Measurements from ENCODE around the gene PSTPIP2.
"Not testable (repeated sequence)": the region's sequence is repeated elsewhere in the genome, so short reads cannot be mapped to it uniquely, and the experiment has no call there.

The PSTPIP2 gene

GRCh38 chr18:46037512-46038305 lies 34.4 kb downstream of the PSTPIP2 start:
- no peak for DNase-seq (ENCODE audit: low read depth, low spot score)

- no peak for DNase-seq (ENCODE audit: low read depth, low spot score)
These were observed 36.1 kb downstream of the PSTPIP2 start for GRCh38 chr18:46035696-46036680.

DNA sequence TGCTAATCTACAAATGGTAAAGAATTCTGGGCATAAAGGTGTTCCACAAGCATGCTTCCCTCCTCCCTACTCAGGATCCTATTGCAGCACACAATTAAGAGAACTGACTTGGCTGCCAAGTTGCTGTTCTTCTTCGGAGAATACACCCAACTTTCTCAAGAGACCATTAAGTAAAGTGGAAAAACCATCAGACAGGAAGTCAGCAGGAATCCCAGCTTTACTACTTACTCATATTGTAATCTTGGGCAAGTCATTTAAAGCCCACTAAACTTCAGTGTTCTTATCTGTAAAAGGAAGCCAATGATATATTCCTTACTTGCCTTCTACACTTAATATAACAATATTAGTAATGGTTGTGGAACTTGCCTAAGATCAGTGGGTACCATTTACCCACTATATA lies 37.8 kb downstream of the PSTPIP2 start:
- DNase-seq (ENCODE audit: low read depth, low spot score) = no peak

DNA sequence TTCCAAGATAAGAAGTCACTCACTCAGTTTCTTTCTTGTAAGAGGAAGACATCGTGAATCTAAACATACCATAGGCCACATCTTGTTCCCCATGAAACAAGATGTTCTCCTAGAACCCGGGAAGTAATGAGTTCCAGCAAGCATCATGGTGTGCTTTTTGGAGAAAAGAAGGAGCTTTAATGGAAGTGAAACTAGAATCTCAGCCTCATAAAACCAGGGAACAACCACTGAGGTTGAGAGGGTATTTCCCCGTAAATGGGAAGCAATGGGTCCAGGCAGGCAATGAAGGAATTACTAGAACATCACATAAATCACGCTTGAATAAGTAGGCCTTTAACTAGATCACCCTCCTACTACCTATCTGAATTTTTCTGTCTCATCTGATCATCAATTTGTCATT lies 40.3 kb downstream of the PSTPIP2 start:
- DNase-seq (ENCODE audit: low read depth, low spot score) = no peak

GRCh38 chr18:46028536-46028891 lies 43.5 kb downstream of the PSTPIP2 start:
- no peak for DNase-seq (ENCODE audit: low read depth, low spot score)

- no peak for DNase-seq (ENCODE audit: low read depth, low spot score)
These were observed 52.1 kb downstream of the PSTPIP2 start for GRCh38 chr18:46019936-46020335.

- no peak for DNase-seq (ENCODE audit: low read depth, low spot score)
These were observed 58.4 kb downstream of the PSTPIP2 start for GRCh38 chr18:46013484-46014189.

DNA sequence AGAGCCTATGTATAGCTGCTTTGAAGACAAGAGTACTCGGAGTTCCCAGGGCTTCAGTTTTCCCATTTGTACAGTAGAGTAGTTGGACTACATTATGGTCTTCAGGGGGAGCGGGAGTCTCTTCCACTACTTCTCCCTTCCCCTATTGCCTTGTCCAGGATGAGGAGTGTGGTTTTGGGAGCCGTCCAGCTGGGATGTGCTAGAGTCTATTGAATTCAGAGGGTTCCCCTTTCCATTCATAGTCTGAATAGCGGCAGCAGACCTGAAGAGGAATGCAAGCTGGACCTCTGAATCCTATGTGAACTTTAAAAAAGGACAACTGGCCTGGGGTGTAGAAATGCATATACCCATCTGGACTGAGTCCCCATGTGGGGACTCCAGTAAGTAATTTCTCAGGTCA lies 61.4 kb downstream of the PSTPIP2 start:
- DNase-seq (ENCODE audit: low read depth, low spot score) = no peak

- no peak for DNase-seq (ENCODE audit: low read depth, low spot score)
These were observed 62.0 kb downstream of the PSTPIP2 start for GRCh38 chr18:46010050-46010449.

DNA sequence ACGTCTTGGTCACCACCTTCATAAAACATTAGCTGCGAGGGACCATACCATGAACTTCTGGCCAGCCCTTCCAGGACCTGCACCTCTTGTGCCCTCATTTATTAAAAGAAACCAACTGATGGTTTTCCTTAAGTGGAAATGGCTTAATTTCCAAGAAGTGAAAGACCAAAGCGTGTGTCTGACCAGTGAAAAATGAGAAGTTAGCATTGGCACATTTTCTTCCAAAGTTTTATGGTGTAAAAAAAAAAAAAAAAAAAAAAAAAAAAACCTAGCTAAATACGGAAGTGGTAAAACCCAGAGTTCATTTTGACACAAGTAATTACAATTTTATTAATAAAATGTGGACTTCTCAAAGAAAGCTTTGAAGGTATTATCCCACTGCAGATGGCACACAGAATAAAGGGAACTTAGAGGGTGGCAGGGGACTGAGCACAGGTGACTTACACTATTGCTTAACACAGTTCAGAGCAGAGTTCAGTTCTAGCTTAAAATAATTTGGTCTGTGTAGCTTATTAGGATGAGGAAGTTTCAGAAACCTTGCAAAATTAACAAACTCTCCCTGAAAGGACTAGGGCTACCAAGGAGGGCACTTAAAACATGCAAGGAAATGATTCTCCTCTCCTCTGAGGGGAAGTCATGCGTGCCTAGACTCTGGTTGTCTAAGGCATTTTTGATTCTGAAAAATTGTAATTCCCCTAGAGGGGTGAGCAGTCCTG lies 62.8 kb downstream of the PSTPIP2 start:
- no peak for DNase-seq (ENCODE audit: low read depth, low spot score)

DNA sequence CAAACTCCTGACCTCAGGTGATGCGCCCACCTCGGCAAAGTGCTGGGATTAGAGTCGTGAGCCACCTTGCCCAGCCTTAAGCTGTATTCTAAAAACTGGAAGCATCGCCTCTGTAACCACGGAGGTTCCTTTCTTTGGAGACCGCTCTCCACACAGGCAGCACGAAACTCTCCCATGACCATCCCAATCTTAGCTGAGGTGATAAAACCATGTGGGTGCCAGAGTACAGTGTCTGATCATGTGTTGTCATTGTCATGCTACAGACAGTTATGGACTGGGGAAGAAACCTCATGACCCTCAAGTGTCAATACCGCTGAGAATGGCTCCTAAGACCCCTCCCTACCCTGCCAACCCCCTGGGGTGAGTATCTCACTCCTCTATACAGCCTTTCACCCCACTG lies 63.5 kb downstream of the PSTPIP2 start:
- no peak for DNase-seq (ENCODE audit: low read depth, low spot score)

- DNase-seq (ENCODE audit: low read depth, low spot score) = no peak
These were observed 64.9 kb downstream of the PSTPIP2 start for GRCh38 chr18:46007165-46007564.

DNA sequence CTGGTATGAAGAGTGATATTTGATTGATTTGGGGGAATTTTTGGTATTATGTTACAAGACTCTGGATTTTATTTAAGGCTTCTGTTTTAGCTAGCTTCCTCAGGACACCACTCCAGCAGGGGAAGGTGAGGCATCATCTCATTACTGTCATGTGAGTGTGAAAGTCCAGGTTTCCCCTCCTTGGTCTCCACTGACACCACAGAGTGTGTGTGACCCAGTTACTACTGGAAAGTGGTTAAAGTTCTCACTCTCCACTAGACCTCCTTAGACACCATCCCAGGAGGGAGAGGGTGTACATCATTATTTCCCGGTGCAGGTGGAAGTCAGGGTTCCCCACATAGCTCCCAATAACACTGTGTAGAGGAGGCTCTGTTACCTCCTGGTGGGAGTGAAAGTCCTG lies 69.1 kb downstream of the PSTPIP2 start:
- DNase-seq (ENCODE audit: low read depth, low spot score) = no peak

DNA sequence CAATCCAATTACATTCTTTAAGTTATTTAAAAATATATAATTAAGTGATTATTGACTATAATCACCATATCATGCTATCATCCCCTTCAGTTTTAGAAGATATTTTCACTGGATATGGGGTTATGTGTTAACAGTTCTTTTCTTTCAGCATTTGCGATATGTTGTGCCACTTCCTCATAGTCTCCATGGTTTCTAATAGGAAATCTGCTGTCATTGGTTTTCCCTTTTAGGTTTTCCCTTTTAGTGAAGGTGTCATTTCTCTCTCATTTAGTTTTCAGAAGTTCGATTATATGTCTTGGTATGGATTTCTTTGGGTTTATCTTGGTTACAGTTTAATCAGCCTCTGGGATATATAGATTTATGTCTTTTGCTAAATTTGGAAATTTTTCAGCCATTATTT lies 70.2 kb downstream of the PSTPIP2 start:
- DNase-seq (ENCODE audit: low read depth, low spot score) = no peak

- DNase-seq (ENCODE audit: low read depth, low spot score) = no peak
These were observed 71.0 kb downstream of the PSTPIP2 start for GRCh38 chr18:46001074-46001473.

GRCh38 chr18:45999536-45999935 lies 72.5 kb downstream of the PSTPIP2 start:
- no peak for DNase-seq (ENCODE audit: low read depth, low spot score)

DNA sequence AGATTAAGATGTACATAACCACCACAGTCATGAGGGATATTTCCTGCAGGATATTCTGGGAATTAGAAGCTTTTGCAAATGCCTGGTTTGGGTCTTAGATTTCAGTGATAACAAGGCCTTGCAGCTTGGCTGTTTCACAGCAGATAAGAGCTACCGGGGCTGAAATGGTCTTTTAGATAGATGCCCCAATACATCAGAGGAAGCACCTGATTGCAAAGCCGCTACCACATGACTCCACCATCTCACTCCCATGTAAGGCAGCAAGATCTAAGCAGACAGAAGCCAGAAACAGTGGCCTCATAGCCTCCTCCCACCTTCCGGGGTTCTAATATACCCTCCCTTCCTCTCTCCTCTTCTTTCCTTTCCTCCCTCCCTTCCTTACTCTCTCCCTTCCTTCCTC lies 73.8 kb downstream of the PSTPIP2 start:
- no peak for DNase-seq (ENCODE audit: low read depth, low spot score)

DNA sequence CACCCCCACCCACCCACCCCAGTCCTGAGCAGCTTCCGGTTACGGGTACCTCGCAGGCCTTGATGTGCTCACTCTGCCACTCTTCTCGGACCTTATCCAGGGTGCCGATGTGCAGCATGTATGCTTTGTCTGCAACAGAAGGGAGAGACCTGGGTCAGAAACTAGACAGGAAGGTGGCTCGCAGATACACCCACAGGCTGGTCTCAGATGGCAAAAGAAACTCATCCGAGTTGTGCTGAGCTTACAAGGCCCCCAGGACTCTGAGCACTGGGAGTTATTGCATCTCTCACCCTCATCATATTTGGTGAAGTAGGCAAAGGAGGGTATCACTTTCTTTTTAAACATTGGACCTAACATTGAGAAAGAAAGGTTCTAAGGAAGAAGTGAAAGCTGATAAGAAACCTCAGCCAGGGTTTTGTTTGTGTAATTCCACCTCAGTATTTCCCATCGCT lies 74.3 kb downstream of the PSTPIP2 start:
- DNase-seq (ENCODE audit: low read depth, low spot score) = no peak

- DNase-seq (ENCODE audit: low read depth, low spot score) = no peak
These were observed 76.6 kb downstream of the PSTPIP2 start for GRCh38 chr18:45995461-45995860.

GRCh38 chr18:45993438-45993837 lies 78.6 kb downstream of the PSTPIP2 start:
- DNase-seq (ENCODE audit: low read depth, low spot score) = peak; percentile 5

- not testable (repeated sequence) for DNase-seq (ENCODE audit: low read depth, low spot score)
These were observed 79.5 kb downstream of the PSTPIP2 start for GRCh38 chr18:45992527-45992926.

All from brain pericyte (primary cell).